GM23248 (cell line): ENCODE results near the gene INPP5A. TPM values are rescaled to one million over a fixed set of nuclear protein-coding genes. Genes with fewer than 3 reads are reported as not detected.

Experiments
- DNase-seq: peaks from one replicate; pipeline ENCODE4 v3.0.0-alpha.2; 2015
- H2AFZ ChIP-seq: fragments of 200-600 bp; sonication (generic); 2 replicates; pipeline ENCODE4 v1.6.1; 2016; ENCODE audit warnings: antibody characterized with exemption
- H3F3A ChIP-seq: fragments of 200-600 bp; sonication (generic); 2 replicates; pipeline ENCODE4 v1.6.1; 2016; ENCODE audit warnings: mild to moderate bottlenecking, antibody characterized with exemption, mixed run types; ENCODE audit not compliant: insufficient read depth
- H3K27ac ChIP-seq: fragments of 200-600 bp; sonication (generic); 2 replicates; pipeline ENCODE4 v1.5.1; 2016; ENCODE audit warnings: mild to moderate bottlenecking
- H3K27me3 ChIP-seq: fragments of 200-600 bp; sonication (generic); replicated peaks from 2 replicates; pipeline ENCODE4 v1.6.1; 2016; ENCODE audit warnings: mild to moderate bottlenecking; ENCODE audit not compliant: insufficient read depth
- H3K36me3 ChIP-seq: fragments of 200-600 bp; sonication (generic); 2 replicates; pipeline ENCODE4 v1.6.1; 2016; ENCODE audit warnings: low read depth, mild to moderate bottlenecking
- H3K4me1 ChIP-seq: fragments of 200-600 bp; sonication (generic); 2 replicates; pipeline ENCODE4 v1.6.1; 2016; ENCODE audit warnings: mild to moderate bottlenecking; ENCODE audit not compliant: insufficient read depth
- H3K4me2 ChIP-seq: fragments of 200-600 bp; sonication (generic); one replicate; pipeline ENCODE4 v1.6.1; 2016; ENCODE audit warnings: mild to moderate bottlenecking; ENCODE audit not compliant: unreplicated experiment
- H3K4me3 ChIP-seq: fragments of 200-600 bp; sonication (generic); 2 replicates; pipeline ENCODE4 v1.5.1; 2016; ENCODE audit warnings: mild to moderate bottlenecking
- H3K79me2 ChIP-seq: fragments of 200-600 bp; sonication (generic); 2 replicates; pipeline ENCODE4 v1.6.1; 2016; ENCODE audit warnings: mild to moderate bottlenecking; ENCODE audit not compliant: insufficient read depth
- H3K9ac ChIP-seq: fragments of 200-600 bp; sonication (generic); 2 replicates; pipeline ENCODE4 v1.6.1; 2016; ENCODE audit warnings: mild to moderate bottlenecking
- H3K9me2 ChIP-seq: fragments of 200-600 bp; sonication (generic); 2 replicates; pipeline ENCODE4 v1.6.1; 2016; ENCODE audit warnings: mixed run types, mild to moderate bottlenecking, moderate library complexity; ENCODE audit not compliant: insufficient read depth
- H3K9me3 ChIP-seq: fragments of 200-600 bp; sonication (generic); one replicate; pipeline ENCODE4 v1.6.1; 2017; ENCODE audit warnings: low read depth
- H4K20me1 ChIP-seq: fragments of 200-600 bp; sonication (generic); 2 replicates; pipeline ENCODE4 v1.6.0; 2016; ENCODE audit not compliant: insufficient read depth
- EZH2 ChIP-seq: fragments of 200-600 bp; sonication (generic); IDR thresholded peaks from 2 replicates; pipeline ENCODE4 v1.6.1; 2018; ENCODE audit warnings: antibody characterized with exemption, mild to moderate bottlenecking; ENCODE audit not compliant: insufficient read depth, poor library complexity, severe bottlenecking
- EZH2phosphoT487 ChIP-seq: fragments of 200-600 bp; sonication (generic); IDR thresholded peaks from 2 replicates; pipeline ENCODE4 v1.6.1; 2018; ENCODE audit warnings: antibody characterized with exemption, moderate library complexity, mild to moderate bottlenecking, low read depth; ENCODE audit not compliant: insufficient read depth
- WGBS, 2 experiments: methylation state at CpG; one replicate each; pipeline ENCODE4 v1.1.6; 2015 to 2017; ENCODE audit warnings: low lambda C conversion rate in 2 of 2, low coverage in 1 of 2; ENCODE audit errors: missing lambda C conversion rate in 2 of 2; 5-methylcytosine and 5-hydroxymethylcytosine counted together
- in situ Hi-C: fragments of 300-500 bp; cut with MboI; formaldehyde crosslinking; loops from 2 replicates; pipeline ENCODE4 v1.15.0; 2020
- polyA plus RNA-seq: library from polyadenylated mRNA; unstranded; fragments of >200 nt; fragmentation: Nextera tagmentation; extraction: Ambion mirVana; gene quantifications from 2 replicates; pipeline ENCODE4 v1.2.1, GENCODE V29; 2016
- total RNA-seq: library from RNA; depleted of rRNA; stranded (reverse); fragments of >200 nt; shearing (Covaris generic); gene quantifications from 2 replicates; pipeline ENCODE4 v1.2.3, GENCODE V29; 2014

INPP5A gene
- total and polyA plus RNA-seq, 2 experiments from 2014 or later, result 2.3 to 35.2 TPM

DNA sequence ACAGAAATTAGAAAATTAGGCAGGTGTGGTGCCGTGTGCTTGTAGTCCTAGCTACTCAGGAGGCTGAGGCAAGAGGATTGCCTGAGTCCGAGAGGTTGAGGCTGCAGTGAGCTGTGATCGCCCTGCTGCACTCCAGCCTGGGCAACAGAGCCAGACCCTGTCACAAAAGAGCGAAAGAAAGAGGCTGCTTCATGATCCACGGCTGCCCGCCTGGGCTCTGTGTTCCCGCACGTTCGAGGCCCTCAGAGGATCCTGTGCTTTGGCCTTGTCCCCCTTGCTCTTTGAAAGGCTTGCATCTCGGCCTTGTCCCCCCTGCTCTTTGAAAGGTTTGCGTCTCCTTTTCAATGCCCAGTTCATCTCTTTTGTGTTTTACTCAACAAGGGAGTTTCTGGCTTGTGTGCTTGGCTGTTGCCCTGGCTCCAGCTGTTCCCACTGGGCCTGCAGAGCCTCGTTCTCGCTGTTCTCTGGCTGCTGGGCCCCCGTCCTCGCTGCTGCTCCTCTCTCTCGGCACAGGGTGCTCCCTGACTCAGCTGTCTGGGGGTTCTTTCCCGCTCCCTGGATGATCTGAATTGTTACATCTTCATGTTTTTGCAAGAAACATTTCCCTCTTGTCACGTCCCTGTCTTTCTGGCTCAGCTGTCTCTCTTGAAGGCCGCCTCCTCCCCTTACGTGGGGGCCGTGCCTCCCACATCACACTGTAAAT lies 45.1 kb upstream of the INPP5A start:
- TF ChIP-seq EZH2 (no peak), EZH2phosphoT487 (no peak)
- Histone ChIP-seq H4K20me1 (no peaks in the 10 kb centered on the region), H3K9ac (no peak overlapping the region), H3K4me1 (peaks cover 3% of the 10 kb centered on the region; the same call in 1 of the 2 replicates), H3K27ac (no peak overlapping the region), H3K4me3 (no peak overlapping the region), H3K4me2 (no peak overlapping the region), H3F3A (no peaks in the 10 kb centered on the region), H3K36me3 (no peaks in the 10 kb centered on the region), H2AFZ (no peak overlapping the region), H3K27me3 (peaks cover 17% of the 10 kb centered on the region; the same call in 1 of the 2 replicates), H3K79me2 (no peaks in the 10 kb centered on the region), H3K9me2 (no peaks in the 10 kb centered on the region), H3K9me3 (no peaks in the 10 kb centered on the region)
- in situ Hi-C loops, result no loop called here
- WGBS, 2 experiments, result 63 to 66% methylated on average over 21 of the region's 21 CpGs
- DNase-seq, result no peak

DNA sequence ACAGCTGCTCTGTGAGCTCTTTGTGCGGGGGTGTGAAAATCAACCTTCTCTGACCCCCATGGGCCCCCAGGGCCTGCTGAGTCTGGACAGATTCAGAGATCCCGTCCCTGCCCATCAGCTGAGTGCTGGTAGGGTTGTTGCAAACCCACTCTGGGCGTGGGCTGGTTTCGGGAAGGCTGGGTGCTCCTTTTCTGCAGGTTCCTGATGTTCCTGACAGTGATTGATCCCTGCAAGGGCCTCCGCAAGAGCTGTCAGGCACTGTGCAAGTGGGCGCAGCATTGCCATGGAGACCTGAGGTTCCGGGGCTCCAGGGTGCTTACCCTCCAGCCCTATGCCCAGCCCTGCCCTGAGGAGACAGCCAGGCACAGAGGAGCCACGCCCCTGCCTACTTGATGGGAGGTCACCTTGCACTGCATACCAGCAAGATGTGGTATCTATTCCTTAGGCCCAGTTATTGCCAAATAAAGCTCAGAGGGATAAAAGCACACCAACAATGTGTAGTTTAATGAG lies 44.3 kb upstream of the INPP5A start:
- H3K36me3 ChIP-seq, result no peaks in the 10 kb centered on the region
- DNase-seq, result no peak
- TF ChIP-seq EZH2phosphoT487 (no peak), EZH2 (no peak)
- peaks cover 17% of the 10 kb centered on the region; the same call in 1 of the 2 replicates for H3K27me3 ChIP-seq
- no peaks in the 10 kb centered on the region for H4K20me1 ChIP-seq
- no peak overlapping the region for H3K4me3 ChIP-seq
- in situ Hi-C loops, result no loop called here
- H3K4me2 ChIP-seq, result no peak overlapping the region
- no peaks in the 10 kb centered on the region for H3K9me3 ChIP-seq
- no peak overlapping the region for H3K27ac ChIP-seq
- no peaks in the 10 kb centered on the region for H3F3A ChIP-seq
- 62 to 67% methylated on average over 8 of the region's 8 CpGs for WGBS, 2 experiments
- peaks cover 6% of the 10 kb centered on the region; the same call in 1 of the 2 replicates for H3K4me1 ChIP-seq
- H3K9me2 ChIP-seq, result no peaks in the 10 kb centered on the region
- H3K79me2 ChIP-seq, result no peaks in the 10 kb centered on the region
- no peak overlapping the region for H2AFZ ChIP-seq
- no peak overlapping the region for H3K9ac ChIP-seq

DNA sequence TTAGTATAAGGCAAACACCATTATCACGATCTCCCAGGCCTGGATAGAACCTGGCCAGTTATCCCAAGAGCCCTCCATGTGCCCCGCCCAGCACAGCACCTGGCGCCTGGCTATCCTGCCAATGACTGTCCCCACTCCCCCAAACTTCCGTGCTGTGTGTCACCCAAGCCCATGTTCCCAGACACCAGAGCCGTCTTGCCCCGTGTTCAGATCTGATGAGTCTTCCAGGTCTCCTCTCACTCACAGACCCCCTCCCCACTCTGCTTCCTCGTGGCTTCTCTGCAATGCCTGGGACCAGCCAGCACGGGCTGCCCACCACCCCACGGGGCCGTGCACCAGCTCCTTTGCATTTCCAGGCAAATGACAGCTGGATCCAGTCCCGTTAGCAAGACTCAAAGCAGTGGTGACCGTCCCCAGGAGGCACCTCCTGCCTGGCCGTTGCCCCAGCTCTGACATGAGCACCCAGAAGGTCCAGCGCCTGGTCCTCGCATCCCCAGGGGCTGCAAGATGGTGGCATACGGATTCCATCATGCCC lies 43.8 kb upstream of the INPP5A start:
- in situ Hi-C loops, result no loop called here

DNA sequence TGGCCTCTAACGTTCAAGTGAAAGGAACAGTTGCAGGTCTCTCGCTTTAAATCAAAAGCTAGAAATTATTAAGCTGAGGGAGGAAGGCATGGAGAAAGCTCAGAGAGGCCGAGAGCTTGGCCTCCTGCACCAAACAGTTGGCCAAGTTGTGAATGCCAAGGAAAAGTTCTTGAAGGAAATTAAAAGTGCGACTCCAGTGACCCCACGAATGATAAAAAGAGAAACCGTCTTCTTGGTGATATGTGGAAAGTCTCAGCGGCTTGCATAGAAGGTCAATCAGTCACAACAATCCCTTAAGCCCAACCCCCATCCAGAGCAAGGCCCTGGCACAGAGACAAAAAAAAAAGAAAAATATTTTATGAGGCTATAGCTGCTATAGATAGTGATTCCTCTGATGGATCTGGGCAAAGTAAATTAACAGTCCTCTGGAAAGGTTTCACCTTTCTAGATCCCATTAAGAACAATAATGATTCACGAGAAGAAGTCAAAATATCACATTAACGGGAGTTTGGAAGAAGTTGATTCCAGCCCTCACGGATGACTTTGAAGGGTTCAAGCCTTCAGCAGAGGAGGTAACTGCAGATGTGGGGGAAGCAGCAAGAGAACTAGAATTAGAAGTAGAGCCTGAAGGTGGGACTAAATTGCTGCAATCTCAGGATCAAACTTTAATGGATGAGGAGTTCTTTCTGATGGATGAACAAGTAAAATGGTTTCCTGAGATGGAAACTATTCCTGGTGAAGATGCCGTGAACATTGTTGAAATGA lies 42.5 kb upstream of the INPP5A start:
- no peak overlapping the region for H2AFZ ChIP-seq
- H3K27me3 ChIP-seq, result peaks cover 23% of the 10 kb centered on the region; the same call in 1 of the 2 replicates
- no peaks in the 10 kb centered on the region for H3K9me3 ChIP-seq
- no peak overlapping the region for H3K4me2 ChIP-seq
- no peak overlapping the region for H3K9ac ChIP-seq
- H3K27ac ChIP-seq, result no peak overlapping the region
- H3K36me3 ChIP-seq, result no peaks in the 10 kb centered on the region
- no peak for DNase-seq
- peaks cover 4% of the 10 kb centered on the region; the same call in 1 of the 2 replicates for H3K4me1 ChIP-seq
- no peaks in the 10 kb centered on the region for H3K79me2 ChIP-seq
- TF ChIP-seq EZH2 (no peak), EZH2phosphoT487 (no peak)
- H4K20me1 ChIP-seq, result no peaks in the 10 kb centered on the region
- 21 to 24% methylated on average over 11 of the region's 11 CpGs for WGBS, 2 experiments
- H3K4me3 ChIP-seq, result no peak overlapping the region
- no peaks in the 10 kb centered on the region for H3F3A ChIP-seq
- in situ Hi-C loops, result no loop called here
- no peaks in the 10 kb centered on the region for H3K9me2 ChIP-seq

More for the DNA sequence above, 43.8 kb upstream of the INPP5A start:
- no peak for DNase-seq
- peaks cover 17% of the 10 kb centered on the region; the same call in 1 of the 2 replicates for H3K27me3 ChIP-seq
- no peaks in the 10 kb centered on the region for H3K9me2 ChIP-seq
- TF ChIP-seq EZH2phosphoT487 (no peak), EZH2 (no peak)
- H3K4me3 ChIP-seq, result no peak overlapping the region
- H3K79me2 ChIP-seq, result no peaks in the 10 kb centered on the region
- no peaks in the 10 kb centered on the region for H4K20me1 ChIP-seq
- H3K9me3 ChIP-seq, result no peaks in the 10 kb centered on the region
- H3F3A ChIP-seq, result no peaks in the 10 kb centered on the region
- H3K36me3 ChIP-seq, result no peaks in the 10 kb centered on the region
- no peak overlapping the region for H2AFZ ChIP-seq
- no peak overlapping the region for H3K4me2 ChIP-seq
- WGBS, 2 experiments, result 71 to 75% methylated on average over 16 of the region's 16 CpGs
- H3K9ac ChIP-seq, result no peak overlapping the region
- peaks cover 5% of the 10 kb centered on the region; the same call in 1 of the 2 replicates for H3K4me1 ChIP-seq
- H3K27ac ChIP-seq, result no peak overlapping the region
